ENCODE data around the gene GRID1.

DNA sequence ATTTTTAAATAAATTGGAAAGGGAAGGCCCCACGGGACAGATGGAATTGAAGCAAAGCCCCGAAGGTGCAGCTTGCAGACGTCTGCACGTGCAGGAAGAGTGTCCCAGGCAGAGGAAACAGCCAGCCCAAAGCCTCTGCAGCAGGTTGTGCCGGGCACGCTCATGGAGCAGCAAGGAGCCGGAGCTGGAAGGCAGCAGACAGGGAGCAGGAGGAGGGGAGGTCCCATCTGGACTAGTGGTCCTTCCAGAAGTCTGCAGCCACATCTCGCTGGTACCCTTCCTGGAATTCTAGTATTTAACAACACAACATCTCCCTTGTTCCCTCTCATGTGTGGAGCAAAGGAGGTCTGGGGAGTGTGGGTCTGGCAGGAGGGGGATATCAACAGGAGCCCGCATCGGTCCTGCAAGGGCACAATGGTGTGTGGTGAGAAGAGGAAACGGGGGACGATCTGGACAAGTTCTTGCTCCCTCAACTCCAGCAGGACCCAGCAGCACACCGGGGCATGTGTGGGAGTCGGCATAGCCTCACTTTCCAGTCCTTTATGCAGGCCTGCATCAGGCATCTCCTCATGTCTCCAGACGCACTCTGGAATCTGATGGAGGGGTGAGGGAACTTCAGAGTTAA is 169.3 kb downstream of the GRID1 start:
- TF ChIP-seq ZNF169 (tag by site-specific recombination; IDR thresholded peaks at IDR 0.05): no peak
- no peak for TF ChIP-seq PRDM1 (tag by site-specific recombination; IDR thresholded peaks at IDR 0.05)
- TF ChIP-seq, protein P1, sequence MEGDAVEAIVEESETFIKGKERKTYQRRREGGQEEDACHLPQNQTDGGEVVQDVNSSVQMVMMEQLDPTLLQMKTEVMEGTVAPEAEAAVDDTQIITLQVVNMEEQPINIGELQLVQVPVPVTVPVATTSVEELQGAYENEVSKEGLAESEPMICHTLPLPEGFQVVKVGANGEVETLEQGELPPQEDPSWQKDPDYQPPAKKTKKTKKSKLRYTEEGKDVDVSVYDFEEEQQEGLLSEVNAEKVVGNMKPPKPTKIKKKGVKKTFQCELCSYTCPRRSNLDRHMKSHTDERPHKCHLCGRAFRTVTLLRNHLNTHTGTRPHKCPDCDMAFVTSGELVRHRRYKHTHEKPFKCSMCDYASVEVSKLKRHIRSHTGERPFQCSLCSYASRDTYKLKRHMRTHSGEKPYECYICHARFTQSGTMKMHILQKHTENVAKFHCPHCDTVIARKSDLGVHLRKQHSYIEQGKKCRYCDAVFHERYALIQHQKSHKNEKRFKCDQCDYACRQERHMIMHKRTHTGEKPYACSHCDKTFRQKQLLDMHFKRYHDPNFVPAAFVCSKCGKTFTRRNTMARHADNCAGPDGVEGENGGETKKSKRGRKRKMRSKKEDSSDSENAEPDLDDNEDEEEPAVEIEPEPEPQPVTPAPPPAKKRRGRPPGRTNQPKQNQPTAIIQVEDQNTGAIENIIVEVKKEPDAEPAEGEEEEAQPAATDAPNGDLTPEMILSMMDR (tag by site-specific recombination; IDR thresholded peaks at IDR 0.05): no peak
- TF ChIP-seq, protein P2, sequence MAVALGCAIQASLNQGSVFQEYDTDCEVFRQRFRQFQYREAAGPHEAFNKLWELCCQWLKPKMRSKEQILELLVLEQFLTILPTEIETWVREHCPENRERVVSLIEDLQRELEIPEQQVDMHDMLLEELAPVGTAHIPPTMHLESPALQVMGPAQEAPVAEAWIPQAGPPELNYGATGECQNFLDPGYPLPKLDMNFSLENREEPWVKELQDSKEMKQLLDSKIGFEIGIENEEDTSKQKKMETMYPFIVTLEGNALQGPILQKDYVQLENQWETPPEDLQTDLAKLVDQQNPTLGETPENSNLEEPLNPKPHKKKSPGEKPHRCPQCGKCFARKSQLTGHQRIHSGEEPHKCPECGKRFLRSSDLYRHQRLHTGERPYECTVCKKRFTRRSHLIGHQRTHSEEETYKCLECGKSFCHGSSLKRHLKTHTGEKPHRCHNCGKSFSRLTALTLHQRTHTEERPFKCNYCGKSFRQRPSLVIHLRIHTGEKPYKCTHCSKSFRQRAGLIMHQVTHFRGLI (tag by site-specific recombination; IDR thresholded peaks at IDR 0.05): no peak
- TF ChIP-seq BCL11B (tag by site-specific recombination; IDR thresholded peaks at IDR 0.05; ENCODE audit: low read depth): no peak
